Parathyroid adenoma (tissue), 2 donors: Measurements from ENCODE around the gene SLC2A10.

Experiments used
- H2AFZ ChIP-seq: fragments of 300-600 bp; sonication (generic); one replicate; pipeline ENCODE4 v1.7.0; 2017; ENCODE audit warnings: antibody characterized with exemption, mild to moderate bottlenecking
- H3K27ac ChIP-seq: fragments of 300-600 bp; sonication (generic); one replicate; pipeline ENCODE4 v1.7.0; 2017
- H3K27me3 ChIP-seq: fragments of 300-600 bp; sonication (generic); one replicate; pipeline ENCODE4 v1.7.0; 2017; ENCODE audit warnings: low read length; ENCODE audit not compliant: control insufficient read depth, insufficient read depth
- H3K36me3 ChIP-seq: fragments of 300-600 bp; sonication (generic); one replicate; pipeline ENCODE4 v1.7.0; 2017; ENCODE audit warnings: low read length; ENCODE audit not compliant: control insufficient read depth, insufficient read depth
- H3K4me1 ChIP-seq: fragments of 300-600 bp; sonication (generic); one replicate; pipeline ENCODE4 v1.7.0; 2017; ENCODE audit warnings: control low read depth
- H3K4me2 ChIP-seq: fragments of 300-600 bp; sonication (generic); one replicate; pipeline ENCODE4 v1.7.0; 2017; ENCODE audit warnings: low read length
- H3K4me3 ChIP-seq: fragments of 300-600 bp; sonication (generic); one replicate; pipeline ENCODE4 v1.7.0; 2017; ENCODE audit warnings: low read depth, low read length
- H3K79me2 ChIP-seq: fragments of 300-600 bp; sonication (generic); one replicate; pipeline ENCODE4 v1.7.0; 2017; ENCODE audit warnings: control low read depth
- H3K9ac ChIP-seq: fragments of 300-600 bp; sonication (generic); one replicate; pipeline ENCODE4 v1.7.0; 2017; ENCODE audit warnings: mild to moderate bottlenecking
- H3K9me3 ChIP-seq: fragments of 300-600 bp; sonication (generic); one replicate; pipeline ENCODE4 v1.7.0; 2017; ENCODE audit warnings: low read length; ENCODE audit not compliant: control insufficient read depth
- TF ChIP-seq, protein P1 (sequence below): fragments of 300-600 bp; sonication (generic); IDR thresholded peaks from one replicate; pipeline ENCODE4 v1.7.0; 2017; ENCODE audit warnings: antibody characterized with exemption, mild to moderate bottlenecking
- donor health status: primary hyperparathyroidism.

Gene SLC2A10

DNA sequence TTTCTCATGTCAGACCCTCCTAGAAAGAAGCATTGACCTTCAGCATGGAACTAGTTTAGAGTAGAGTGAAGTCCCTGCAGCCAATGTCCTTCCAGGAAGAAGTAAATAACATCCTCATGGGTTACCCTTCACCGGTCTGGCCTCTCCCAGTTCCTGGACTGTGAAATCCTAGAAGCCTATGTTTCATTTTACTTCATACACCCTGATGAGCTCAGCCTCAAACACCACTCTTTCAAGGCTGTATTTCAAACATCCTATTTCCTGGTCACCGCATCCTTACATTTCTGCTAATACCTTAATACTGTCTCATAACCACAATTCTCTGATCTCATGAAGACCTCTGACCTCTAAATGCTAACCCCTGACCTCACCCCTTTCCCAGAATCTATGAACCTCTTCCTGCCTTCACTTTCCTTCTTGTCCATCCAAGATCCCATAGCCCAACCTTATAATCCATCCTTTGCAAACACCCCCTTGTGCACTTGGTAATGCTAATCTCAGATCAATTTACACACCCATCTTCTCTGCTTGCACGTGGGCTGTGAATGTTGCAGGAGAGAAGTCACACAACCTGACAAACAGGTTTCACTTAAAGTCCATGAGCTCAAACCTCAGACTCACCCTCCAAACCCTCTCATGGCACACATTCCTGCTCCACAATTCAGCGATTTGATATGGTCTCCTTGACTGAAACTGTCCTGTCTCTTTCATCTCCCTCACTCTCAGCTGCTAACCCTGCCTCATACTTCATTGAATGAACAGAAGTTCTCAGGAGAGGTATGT lies 30.2 kb downstream of the SLC2A10 start:
- Histone ChIP-seq H2AFZ (no peak overlapping the region), H3K4me2 (no peak overlapping the region), H3K4me1 (peaks cover 3% of the 10 kb centered on the region), H3K9ac (no peak overlapping the region), H3K36me3 (no peaks in the 10 kb centered on the region), H3K27me3 (no peaks in the 10 kb centered on the region), H3K27ac (no peak overlapping the region), H3K4me3 (no peak overlapping the region), H3K79me2 (no peaks in the 10 kb centered on the region), H3K9me3 (no peaks in the 10 kb centered on the region)
- TF ChIP-seq, protein P1, sequence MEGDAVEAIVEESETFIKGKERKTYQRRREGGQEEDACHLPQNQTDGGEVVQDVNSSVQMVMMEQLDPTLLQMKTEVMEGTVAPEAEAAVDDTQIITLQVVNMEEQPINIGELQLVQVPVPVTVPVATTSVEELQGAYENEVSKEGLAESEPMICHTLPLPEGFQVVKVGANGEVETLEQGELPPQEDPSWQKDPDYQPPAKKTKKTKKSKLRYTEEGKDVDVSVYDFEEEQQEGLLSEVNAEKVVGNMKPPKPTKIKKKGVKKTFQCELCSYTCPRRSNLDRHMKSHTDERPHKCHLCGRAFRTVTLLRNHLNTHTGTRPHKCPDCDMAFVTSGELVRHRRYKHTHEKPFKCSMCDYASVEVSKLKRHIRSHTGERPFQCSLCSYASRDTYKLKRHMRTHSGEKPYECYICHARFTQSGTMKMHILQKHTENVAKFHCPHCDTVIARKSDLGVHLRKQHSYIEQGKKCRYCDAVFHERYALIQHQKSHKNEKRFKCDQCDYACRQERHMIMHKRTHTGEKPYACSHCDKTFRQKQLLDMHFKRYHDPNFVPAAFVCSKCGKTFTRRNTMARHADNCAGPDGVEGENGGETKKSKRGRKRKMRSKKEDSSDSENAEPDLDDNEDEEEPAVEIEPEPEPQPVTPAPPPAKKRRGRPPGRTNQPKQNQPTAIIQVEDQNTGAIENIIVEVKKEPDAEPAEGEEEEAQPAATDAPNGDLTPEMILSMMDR: no peak

DNA sequence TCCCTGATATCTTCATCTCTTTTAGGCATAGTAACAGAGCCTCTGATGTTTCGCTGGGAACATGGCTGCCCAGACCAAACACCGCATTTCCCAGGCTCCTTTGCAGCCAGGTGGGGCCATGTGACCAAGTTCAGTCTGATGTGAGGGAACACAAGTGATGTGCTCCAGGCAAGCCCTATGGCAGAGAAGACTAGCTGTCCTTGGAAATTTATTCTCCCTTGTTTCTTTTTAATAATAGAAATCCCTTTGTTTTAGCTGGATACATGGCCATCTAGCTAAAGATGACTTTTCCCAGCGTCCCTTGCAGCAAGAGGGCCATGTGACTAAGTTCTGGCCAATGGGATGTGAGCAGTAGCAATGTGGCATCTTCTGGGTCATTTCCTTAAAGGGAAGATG lies 30.8 kb downstream of the SLC2A10 start:
- Histone ChIP-seq H3K9ac (no peak overlapping the region), H3K36me3 (no peaks in the 10 kb centered on the region), H3K4me2 (no peak overlapping the region), H3K9me3 (no peaks in the 10 kb centered on the region), H3K79me2 (no peaks in the 10 kb centered on the region), H3K4me3 (no peak overlapping the region), H3K27ac (no peak overlapping the region), H3K4me1 (peaks cover 3% of the 10 kb centered on the region), H3K27me3 (no peaks in the 10 kb centered on the region), H2AFZ (no peak overlapping the region)
- TF ChIP-seq, protein P1: no peak

GRCh38 chr20:46741924-46742668 lies 32.6 kb downstream of the SLC2A10 start:
- Histone ChIP-seq H3K9ac (no peak overlapping the region), H3K27me3 (no peaks in the 10 kb centered on the region), H3K79me2 (no peaks in the 10 kb centered on the region), H3K4me2 (no peak overlapping the region), H3K9me3 (no peaks in the 10 kb centered on the region), H3K4me3 (no peak overlapping the region), H2AFZ (no peak overlapping the region), H3K4me1 (peaks cover 3% of the 10 kb centered on the region), H3K36me3 (no peaks in the 10 kb centered on the region), H3K27ac (no peak overlapping the region)
- TF ChIP-seq, protein P1: no peak

- no peak overlapping the region for H3K4me3 ChIP-seq
- H3K4me2 ChIP-seq: no peak overlapping the region
- H3K4me1 ChIP-seq: peaks cover 3% of the 10 kb centered on the region
- H2AFZ ChIP-seq: no peak overlapping the region
- H3K9me3 ChIP-seq: no peaks in the 10 kb centered on the region
- no peak overlapping the region for H3K27ac ChIP-seq
- TF ChIP-seq, protein P1: no peak
- no peaks in the 10 kb centered on the region for H3K27me3 ChIP-seq
- no peak overlapping the region for H3K9ac ChIP-seq
- H3K36me3 ChIP-seq: no peaks in the 10 kb centered on the region
- H3K79me2 ChIP-seq: no peaks in the 10 kb centered on the region
Observed at GRCh38 chr20:46742669-46743045, 33.2 kb downstream of the SLC2A10 start.
